ENCODE results near the gene ZNF292. TPM values are rescaled to one million over a fixed set of nuclear protein-coding genes. Genes with fewer than 3 reads are reported as not detected.
A peak's percentile ranks its signal among the peaks of the same experiment; 100 is the strongest.
"Not testable (repeated sequence)": the region's sequence is repeated elsewhere in the genome, so short reads cannot be mapped to it uniquely, and the experiment has no call there.

Gene ZNF292
- total RNA-seq, 4 donors from 2014 or later, result 46.2 to 55.5 (median 50.1) TPM

DNA sequence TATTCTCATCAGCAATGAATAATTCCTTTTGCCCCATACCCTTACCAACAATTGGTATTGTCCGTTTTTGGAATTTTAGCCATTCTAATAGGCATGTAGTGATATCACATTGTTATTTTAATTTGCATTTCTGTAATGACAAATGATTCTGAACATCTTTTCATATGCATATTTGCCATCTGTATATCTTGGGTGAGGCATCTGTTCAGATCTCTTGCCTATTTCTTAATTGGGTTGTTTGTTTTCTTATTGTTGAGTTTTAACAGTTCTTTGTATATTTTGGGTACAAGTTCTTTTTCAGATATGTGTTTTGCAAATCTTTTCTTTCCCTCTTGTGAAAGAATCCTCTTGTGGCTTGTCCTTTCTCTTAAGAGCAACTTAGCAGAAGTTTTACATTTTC lies 69.6 kb downstream of the ZNF292 start:
- WGBS, 2 donors, result 98% methylated on average over 1 of the region's 1 CpG
- H3K4me1 ChIP-seq, result no peaks in the 10 kb centered on the region
- no peaks in the 10 kb centered on the region for H3K27me3 ChIP-seq
- no peak overlapping the region for H3K4me3 ChIP-seq (replicated peaks in 1 of 3)
- intact Hi-C loops (cut with DNase I), result no loop called here
- DNase-seq, result no peak
- no peak overlapping the region for H3K27ac ChIP-seq
- no peak for TF ChIP-seq POLR2A (IDR thresholded peaks at IDR 0.05)
- no peak for TF ChIP-seq CTCF (IDR thresholded peaks at IDR 0.05)
- H3K9me3 ChIP-seq, result no peaks in the 10 kb centered on the region
- H3K36me3 ChIP-seq, result peaks cover 0 to 8% of the 10 kb centered on the region in 2 donors

- Histone ChIP-seq H3K4me1 (no peaks in the 10 kb centered on the region), H3K9me3 (no peaks in the 10 kb centered on the region), H3K27me3 (no peaks in the 10 kb centered on the region), H3K36me3 (peaks cover 0 to 8% of the 10 kb centered on the region in 2 donors), H3K4me3 (replicated peaks in 1 of 3) (no peak overlapping the region), H3K27ac (no peak overlapping the region)
- DNase-seq, result no peak
- TF ChIP-seq CTCF (IDR thresholded peaks at IDR 0.05) (no peak), POLR2A (IDR thresholded peaks at IDR 0.05) (no peak)
- 91 to 93% methylated on average over 2 of the region's 2 CpGs for whole genome bisulfite sequencing, 2 donors
- intact Hi-C loops (cut with DNase I), result no loop called here
Observed at GRCh38 chr6:87225511-87225910, 70.1 kb downstream of the ZNF292 start.

GRCh38 chr6:87225937-87226336 lies 70.6 kb downstream of the ZNF292 start:
- Histone ChIP-seq H3K9me3 (no peaks in the 10 kb centered on the region), H3K36me3 (peaks cover 0 to 8% of the 10 kb centered on the region in 2 donors), H3K4me3 (replicated peaks in 1 of 3) (no peak overlapping the region), H3K27me3 (no peaks in the 10 kb centered on the region), H3K4me1 (no peaks in the 10 kb centered on the region), H3K27ac (no peak overlapping the region)
- DNase-seq, result no peak
- intact Hi-C loops (cut with DNase I), result no loop called here
- no peak for TF ChIP-seq CTCF (IDR thresholded peaks at IDR 0.05)
- no peak for TF ChIP-seq POLR2A (IDR thresholded peaks at IDR 0.05)

GRCh38 chr6:87230801-87231200 lies 75.4 kb downstream of the ZNF292 start:
- TF ChIP-seq CTCF (IDR thresholded peaks at IDR 0.05) (no peak), POLR2A (IDR thresholded peaks at IDR 0.05) (no peak)
- Histone ChIP-seq H3K4me1 (no peaks in the 10 kb centered on the region), H3K27me3 (no peaks in the 10 kb centered on the region), H3K36me3 (no peaks in the 10 kb centered on the region), H3K4me3 (replicated peaks in 1 of 3) (no peak overlapping the region), H3K27ac (no peak overlapping the region), H3K9me3 (no peaks in the 10 kb centered on the region)
- intact Hi-C loops (cut with DNase I), result loop anchor here (10.0 kb wide), 1 partner anchor 96 kb away; no protein-coding TSS in a partner anchor
- 90 to 98% methylated on average over 1 of the region's 1 CpG for WGBS, 2 donors
- no peak for DNase-seq

GRCh38 chr6:87237804-87238203 lies 82.4 kb downstream of the ZNF292 start:
- Histone ChIP-seq H3K36me3 (no peaks in the 10 kb centered on the region), H3K4me3 (replicated peaks in 1 of 3) (no peak overlapping the region), H3K27ac (no peak overlapping the region), H3K4me1 (no peaks in the 10 kb centered on the region), H3K27me3 (no peaks in the 10 kb centered on the region), H3K9me3 (no peaks in the 10 kb centered on the region)
- TF ChIP-seq CTCF (IDR thresholded peaks at IDR 0.05), result peak in 5 of 6 experiments; percentile 28 to 56 (median 47)
- TF ChIP-seq POLR2A (IDR thresholded peaks at IDR 0.05), result no peak
- no peak for DNase-seq
- intact Hi-C loops (cut with DNase I), result loop anchor here (10.0 kb wide), 1 partner anchor 103 kb away; no protein-coding TSS in a partner anchor

GRCh38 chr6:87239098-87239635 lies 83.8 kb downstream of the ZNF292 start:
- not testable (repeated sequence) for H3K36me3 ChIP-seq; DNase-seq; H3K9me3 ChIP-seq; H3K4me1 ChIP-seq; H3K4me3 ChIP-seq (replicated peaks in 1 of 3); H3K27ac ChIP-seq; H3K27me3 ChIP-seq
- WGBS, 2 donors, result 100% methylated on average over 11 of the region's 39 CpGs
- intact Hi-C loops (cut with DNase I), result loop anchor here (10.0 kb wide), 1 partner anchor 104 kb away; no protein-coding TSS in a partner anchor
